Tibial artery (tissue), 4 donors: ENCODE results near the gene RPL27A.

Source experiments
- DNase-seq, 2 donors: peaks; one replicate each; pipeline ENCODE4 v3.0.0-alpha.2; 2019
- H3K27ac ChIP-seq, 2 donors: fragments of 200-600 bp; sonication (generic) in 1 of 2; 1 replicate in 1 of 2; 2 replicates in 1 of 2; pipeline ENCODE4 v1.5.1; 2018 to 2019; ENCODE audit warnings: mild to moderate bottlenecking in 1 of 2
- H3K27me3 ChIP-seq, 2 donors: fragments of 200-600 bp; sonication (generic) in 1 of 2; one replicate each; pipeline versions ENCODE4 v1.5.1 to v1.6.0; 2016 to 2019
- H3K36me3 ChIP-seq, 3 donors: fragments of 200-600 bp; sonication (generic) in 2 of 3; one replicate each; pipeline ENCODE4 v1.5.1; 2016 to 2019; ENCODE audit warnings: mild to moderate bottlenecking in 2 of 3
- H3K4me1 ChIP-seq, 4 donors: fragments of 200-600 bp; sonication (generic) in 2 of 4; 1 replicate in 3 of 4; 2 replicates in 1 of 4; pipeline ENCODE4 v1.5.1; 2016 to 2019
- H3K4me3 ChIP-seq, 2 donors: fragments of 200-600 bp; sonication (generic) in 1 of 2; 1 replicate in 1 of 2; 2 replicates in 1 of 2; pipeline ENCODE4 v1.5.1; 2018 to 2019; ENCODE audit warnings: mild to moderate bottlenecking in 2 of 2
- H3K9me3 ChIP-seq, 3 donors: fragments of 200-600 bp; sonication (generic) in 1 of 3; one replicate each; pipeline ENCODE4 v1.5.1; 2016 to 2019
- intact Hi-C: fragments of 100-400 bp; cut with DNase I; formaldehyde crosslinking; loops from one replicate; pipeline ENCODE4 v1.15.0; 2023; ENCODE audit warnings: low total_unique reads
- TF ChIP-seq, protein P1 (sequence below), 2 experiments: fragments of 200-600 bp in 1 of 2; fragments of 450-650 bp in 1 of 2; IDR thresholded peaks; one replicate each; pipeline ENCODE4 v1.5.1; 2017 to 2019; ENCODE audit warnings: antibody characterized with exemption in 2 of 2, mild to moderate bottlenecking in 1 of 2, moderate library complexity in 1 of 2

The RPL27A gene

DNA sequence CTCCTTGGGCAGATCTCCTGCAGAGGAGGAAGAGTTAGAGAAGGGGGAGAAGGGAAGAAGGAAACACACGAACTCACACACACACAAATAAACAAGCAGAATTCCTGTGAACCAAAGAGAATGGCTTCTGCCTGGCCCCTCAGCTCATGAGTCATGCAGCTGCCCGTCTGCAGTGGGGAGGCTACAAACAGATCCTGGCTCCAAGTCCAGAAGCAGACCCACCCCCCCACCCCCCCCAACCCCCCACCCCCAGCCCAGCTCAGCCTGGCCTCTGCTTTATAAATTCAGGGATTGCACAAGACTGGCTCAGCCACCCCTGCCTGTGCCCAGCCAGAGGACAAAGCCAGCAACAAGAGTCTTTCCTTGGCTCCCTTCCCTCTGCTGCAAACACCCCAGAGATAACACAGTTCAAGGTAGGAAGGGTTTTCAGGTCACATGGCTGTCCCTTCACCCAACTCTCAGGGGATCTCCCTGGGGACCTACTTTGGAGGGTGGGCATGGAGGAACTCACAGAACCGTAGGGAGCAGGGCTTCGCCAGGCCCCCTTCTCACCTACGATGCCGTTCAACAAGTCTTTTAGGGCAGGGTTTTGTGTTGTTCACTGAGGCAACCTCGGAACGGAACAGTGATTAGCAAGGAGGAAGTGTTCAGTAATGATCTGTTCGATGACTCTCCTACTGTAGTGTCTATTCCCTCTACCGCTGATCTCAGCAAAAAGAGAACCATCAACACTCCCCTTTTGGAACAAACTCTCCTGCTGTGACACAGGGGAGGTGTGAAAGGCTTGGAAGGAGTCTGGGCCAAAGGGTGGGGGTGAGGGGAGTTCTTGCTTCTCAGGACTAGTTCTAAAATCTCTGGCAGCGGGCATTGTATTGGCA lies 35.5 kb downstream of the RPL27A start:
- peak; percentile 58 to 86 for DNase-seq
- no peak overlapping the region for H3K4me3 ChIP-seq
- H3K27ac ChIP-seq = peak overlapping the region; percentile 81
- TF ChIP-seq, protein P1, sequence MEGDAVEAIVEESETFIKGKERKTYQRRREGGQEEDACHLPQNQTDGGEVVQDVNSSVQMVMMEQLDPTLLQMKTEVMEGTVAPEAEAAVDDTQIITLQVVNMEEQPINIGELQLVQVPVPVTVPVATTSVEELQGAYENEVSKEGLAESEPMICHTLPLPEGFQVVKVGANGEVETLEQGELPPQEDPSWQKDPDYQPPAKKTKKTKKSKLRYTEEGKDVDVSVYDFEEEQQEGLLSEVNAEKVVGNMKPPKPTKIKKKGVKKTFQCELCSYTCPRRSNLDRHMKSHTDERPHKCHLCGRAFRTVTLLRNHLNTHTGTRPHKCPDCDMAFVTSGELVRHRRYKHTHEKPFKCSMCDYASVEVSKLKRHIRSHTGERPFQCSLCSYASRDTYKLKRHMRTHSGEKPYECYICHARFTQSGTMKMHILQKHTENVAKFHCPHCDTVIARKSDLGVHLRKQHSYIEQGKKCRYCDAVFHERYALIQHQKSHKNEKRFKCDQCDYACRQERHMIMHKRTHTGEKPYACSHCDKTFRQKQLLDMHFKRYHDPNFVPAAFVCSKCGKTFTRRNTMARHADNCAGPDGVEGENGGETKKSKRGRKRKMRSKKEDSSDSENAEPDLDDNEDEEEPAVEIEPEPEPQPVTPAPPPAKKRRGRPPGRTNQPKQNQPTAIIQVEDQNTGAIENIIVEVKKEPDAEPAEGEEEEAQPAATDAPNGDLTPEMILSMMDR (IDR thresholded peaks at IDR 0.05) = no peak
- H3K27me3 ChIP-seq = no peaks in the 10 kb centered on the region
- intact Hi-C loops = no loop called here
- no peaks in the 10 kb centered on the region for H3K9me3 ChIP-seq
- peaks cover 15 to 99% (median 89%) of the 10 kb centered on the region in 4 donors for H3K4me1 ChIP-seq
- peaks cover 0 to 20% (median 18%) of the 10 kb centered on the region in 3 donors for H3K36me3 ChIP-seq

DNA sequence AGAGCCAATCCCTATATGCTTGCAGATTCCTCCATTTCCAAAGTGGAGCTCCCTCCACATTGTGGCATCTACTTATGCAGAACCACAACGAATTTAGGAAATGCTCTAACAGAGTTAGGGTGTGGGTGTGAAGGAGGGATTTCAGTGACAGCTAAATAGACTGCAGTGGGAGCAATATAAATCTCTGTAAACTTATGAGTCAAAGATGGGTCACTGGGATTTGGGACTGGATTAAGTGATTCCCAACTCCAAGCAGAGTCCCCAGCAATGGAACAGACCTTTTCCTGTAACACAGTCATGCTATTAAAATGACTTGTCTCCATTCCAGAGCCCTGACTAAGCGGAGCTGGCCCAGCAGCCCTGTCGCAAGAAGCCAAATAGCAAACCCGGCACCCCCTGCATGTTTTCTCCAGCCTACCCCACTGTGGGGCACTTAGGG lies 36.6 kb downstream of the RPL27A start:
- H3K9me3 ChIP-seq = no peaks in the 10 kb centered on the region
- TF ChIP-seq, protein P1 (IDR thresholded peaks at IDR 0.05) = no peak
- no peaks in the 10 kb centered on the region for H3K27me3 ChIP-seq
- H3K4me3 ChIP-seq = no peak overlapping the region
- H3K36me3 ChIP-seq = peaks cover 0 to 14% (median 7%) of the 10 kb centered on the region in 3 donors
- DNase-seq = peak; percentile 71 to 87
- intact Hi-C loops = no loop called here
- peak overlapping the region; percentile 81 for H3K27ac ChIP-seq
- H3K4me1 ChIP-seq = peaks cover 15 to 95% (median 87%) of the 10 kb centered on the region in 4 donors

DNA sequence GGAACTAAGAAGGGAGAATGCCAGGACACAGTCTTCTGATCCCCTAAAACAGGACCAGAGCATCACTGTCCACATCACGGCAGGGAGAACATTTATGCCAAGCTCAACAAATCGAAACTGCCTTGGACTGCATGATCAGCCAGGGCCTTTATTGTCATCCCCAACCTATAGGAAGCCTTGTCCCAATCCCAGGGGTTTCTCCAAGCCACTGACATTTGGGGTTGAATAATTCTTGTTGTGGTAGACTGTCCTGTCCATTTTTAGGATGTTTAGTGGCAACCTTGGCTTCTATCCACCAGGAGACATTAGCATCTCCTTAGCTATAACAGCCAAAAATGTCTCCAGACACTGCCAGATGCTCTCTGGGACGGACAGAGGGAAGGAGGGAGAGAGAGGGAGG lies 37.1 kb downstream of the RPL27A start:
- DNase-seq = no peak
- TF ChIP-seq, protein P1 (IDR thresholded peaks at IDR 0.05) = no peak
- no peaks in the 10 kb centered on the region for H3K9me3 ChIP-seq

DNA sequence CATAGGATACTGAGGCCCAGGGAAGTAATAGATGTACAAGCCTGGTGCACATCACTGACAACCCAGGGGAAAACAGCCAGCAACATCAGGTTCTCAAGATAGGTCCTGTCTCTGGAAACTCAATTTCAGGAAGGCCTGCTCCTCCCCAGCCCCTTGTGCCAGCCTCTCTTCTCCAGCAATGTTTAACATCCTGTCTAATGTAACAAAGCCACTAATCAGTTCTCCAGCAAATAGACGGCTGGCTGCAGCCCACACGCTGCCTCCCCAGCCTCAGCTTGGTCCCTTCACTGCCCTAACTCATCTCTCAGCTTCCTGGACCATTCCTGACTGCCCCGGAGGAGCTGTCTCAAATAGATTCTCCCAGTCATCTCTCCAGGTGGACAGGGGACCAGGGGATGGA lies 37.8 kb downstream of the RPL27A start:
- TF ChIP-seq, protein P1 (IDR thresholded peaks at IDR 0.05) = no peak
- Histone ChIP-seq H3K4me3 (no peak overlapping the region), H3K27me3 (no peaks in the 10 kb centered on the region), H3K36me3 (peaks cover 4 to 7% (median 6%) of the 10 kb centered on the region in 3 donors), H3K9me3 (no peaks in the 10 kb centered on the region), H3K4me1 (peaks cover 15 to 84% (median 77%) of the 10 kb centered on the region in 4 donors), H3K27ac (peak overlapping the region; percentile 71 to 81)
- intact Hi-C loops = no loop called here
- DNase-seq = no peak

More for the DNA sequence above, 37.1 kb downstream of the RPL27A start:
- H3K27ac ChIP-seq = peak overlapping the region; percentile 71 to 81
- no peak overlapping the region for H3K4me3 ChIP-seq
- H3K36me3 ChIP-seq = peaks cover 2 to 12% (median 7%) of the 10 kb centered on the region in 3 donors
- intact Hi-C loops = no loop called here
- H3K27me3 ChIP-seq = no peaks in the 10 kb centered on the region
- H3K4me1 ChIP-seq = peaks cover 15 to 90% (median 83%) of the 10 kb centered on the region in 4 donors

DNA sequence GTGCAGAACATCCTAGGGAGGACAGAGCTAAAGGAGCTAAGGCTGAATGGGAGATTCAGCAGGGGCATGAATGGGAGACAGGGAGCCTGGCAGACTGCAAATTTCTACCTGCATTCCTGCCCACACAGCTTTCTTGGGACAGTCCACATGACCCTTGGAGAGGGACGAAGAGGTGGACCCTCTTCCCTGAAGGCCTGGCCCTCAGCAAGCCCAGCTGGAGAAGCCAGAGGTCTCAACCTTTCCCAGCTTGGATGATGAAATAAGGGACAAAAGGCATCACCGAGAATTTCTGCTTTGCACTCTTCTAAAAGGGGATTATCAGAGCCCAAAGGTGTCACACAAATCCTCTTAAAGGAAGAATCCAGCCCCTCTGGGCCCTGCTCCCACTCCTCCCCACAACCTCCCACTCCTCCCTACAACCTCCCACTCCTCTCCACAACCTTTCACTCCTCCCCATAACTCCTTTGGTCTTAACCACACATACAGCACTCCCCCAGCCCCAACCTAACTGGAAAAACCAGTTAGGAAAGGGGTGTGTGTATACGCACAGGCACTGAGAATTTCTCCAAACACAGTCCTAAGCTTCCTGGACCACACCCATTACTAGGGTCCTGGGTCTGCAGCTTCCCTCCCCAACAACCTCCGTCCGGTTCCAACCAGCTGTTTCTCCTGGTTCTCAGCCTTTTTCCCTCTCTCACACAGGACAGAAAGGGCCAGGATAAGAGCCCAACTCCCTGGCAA lies 38.4 kb downstream of the RPL27A start:
- H3K4me3 ChIP-seq = no peak overlapping the region
- peaks cover 5 to 11% (median 7%) of the 10 kb centered on the region in 3 donors for H3K36me3 ChIP-seq
- intact Hi-C loops = no loop called here
- no peaks in the 10 kb centered on the region for H3K9me3 ChIP-seq
- H3K4me1 ChIP-seq = peaks cover 15 to 77% (median 70%) of the 10 kb centered on the region in 4 donors
- no peaks in the 10 kb centered on the region for H3K27me3 ChIP-seq
- no peak for DNase-seq
- H3K27ac ChIP-seq = peak overlapping the region; percentile 71 to 81
- TF ChIP-seq, protein P1 (IDR thresholded peaks at IDR 0.05) = no peak
